Stimulated activated naive CD4-positive, alpha-beta T cell (primary cell): ENCODE measurements around the gene GRIK4.

Experiments used
- DNase-seq, 6 experiments: peaks; one replicate each; lab custom pipeline; 2025; lab: John Stamatoyannopoulos, UW

Gene GRIK4

GRCh38 chr11:120881596-120881995 is 370.0 kb downstream of the GRIK4 start:
- DNase-seq = no peak

- no peak for DNase-seq
Measured at GRCh38 chr11:120882175-120882574, 370.6 kb downstream of the GRIK4 start.

GRCh38 chr11:120883404-120884080 is 372.0 kb downstream of the GRIK4 start:
- no peak for DNase-seq

- DNase-seq = no peak
Measured at GRCh38 chr11:120884154-120885020, 372.8 kb downstream of the GRIK4 start.

GRCh38 chr11:120890609-120891320 is 379.2 kb downstream of the GRIK4 start:
- no peak for DNase-seq

- DNase-seq = no peak
Measured at GRCh38 chr11:120893440-120894201, 382.1 kb downstream of the GRIK4 start.

- DNase-seq = no peak
Measured at GRCh38 chr11:120894202-120894985, 382.8 kb downstream of the GRIK4 start.

- DNase-seq = no peak
Measured at GRCh38 chr11:120896687-120897086, 385.1 kb downstream of the GRIK4 start.

- DNase-seq = no peak
Measured at GRCh38 chr11:120898568-120898967, 387.0 kb downstream of the GRIK4 start.

- no peak for DNase-seq
Measured at GRCh38 chr11:120899720-120900119, 388.2 kb downstream of the GRIK4 start.

GRCh38 chr11:120900643-120901042 is 389.1 kb downstream of the GRIK4 start:
- no peak for DNase-seq

GRCh38 chr11:120903686-120904085 is 392.1 kb downstream of the GRIK4 start:
- DNase-seq = no peak

- no peak for DNase-seq
Measured at GRCh38 chr11:120904116-120904515, 392.6 kb downstream of the GRIK4 start.

GRCh38 chr11:120906766-120907165 is 395.2 kb downstream of the GRIK4 start:
- DNase-seq = no peak

GRCh38 chr11:120907971-120908370 is 396.4 kb downstream of the GRIK4 start:
- DNase-seq = no peak

GRCh38 chr11:120908461-120909181 is 397.1 kb downstream of the GRIK4 start:
- no peak for DNase-seq

- DNase-seq = no peak
Measured at GRCh38 chr11:120909676-120910416, 398.3 kb downstream of the GRIK4 start.

GRCh38 chr11:120911943-120912342 is 400.4 kb downstream of the GRIK4 start:
- DNase-seq = no peak

GRCh38 chr11:120912504-120912903 is 401.0 kb downstream of the GRIK4 start:
- DNase-seq = no peak

- no peak for DNase-seq
Measured at GRCh38 chr11:120912915-120913314, 401.4 kb downstream of the GRIK4 start.
